Measurements from ENCODE around the gene TMBIM6.

Gene TMBIM6

GRCh38 chr12:49797449-49797776 lies 56.1 kb downstream of the TMBIM6 start:
- no peak overlapping the region for H3K4me3 Mint-ChIP-seq
- no peaks in the 10 kb centered on the region for H3K27me3 Mint-ChIP-seq (ENCODE audit: low read depth)
- no peaks in the 10 kb centered on the region for H3K9me3 Mint-ChIP-seq
- H3K36me3 Mint-ChIP-seq (ENCODE audit: low read depth) = peaks cover 7% of the 10 kb centered on the region
- H3K4me1 Mint-ChIP-seq = peaks cover 5% of the 10 kb centered on the region
- H3K27ac Mint-ChIP-seq = no peak overlapping the region
- TF ChIP-seq CTCF (IDR thresholded peaks at IDR 0.05; ENCODE audit: unreplicated experiment in 3 of 3) = no peak

- Mint-ChIP-seq H3K27ac (no peak overlapping the region), H3K27me3 (ENCODE audit: low read depth) (no peaks in the 10 kb centered on the region), H3K9me3 (no peaks in the 10 kb centered on the region), H3K4me3 (no peak overlapping the region), H3K36me3 (ENCODE audit: low read depth) (peaks cover 11% of the 10 kb centered on the region), H3K4me1 (peaks cover 5% of the 10 kb centered on the region)
- TF ChIP-seq CTCF (IDR thresholded peaks at IDR 0.05; ENCODE audit: unreplicated experiment in 3 of 3) = no peak
Measured at GRCh38 chr12:49798248-49798647, 56.9 kb downstream of the TMBIM6 start.

- H3K27ac Mint-ChIP-seq = peak overlapping the region in 2 of 3 experiments; percentile 11 to 19
- no peak for TF ChIP-seq CTCF (IDR thresholded peaks at IDR 0.05; ENCODE audit: unreplicated experiment in 3 of 3)
- no peaks in the 10 kb centered on the region for H3K9me3 Mint-ChIP-seq
- H3K4me1 Mint-ChIP-seq = peaks cover 5% of the 10 kb centered on the region
- peaks cover 12% of the 10 kb centered on the region for H3K36me3 Mint-ChIP-seq (ENCODE audit: low read depth)
- H3K27me3 Mint-ChIP-seq (ENCODE audit: low read depth) = no peaks in the 10 kb centered on the region
- no peak overlapping the region for H3K4me3 Mint-ChIP-seq
Measured at GRCh38 chr12:49798934-49799333, 57.6 kb downstream of the TMBIM6 start.

- TF ChIP-seq CTCF (IDR thresholded peaks at IDR 0.05; ENCODE audit: unreplicated experiment in 3 of 3) = no peak
- Mint-ChIP-seq H3K27me3 (ENCODE audit: low read depth) (no peaks in the 10 kb centered on the region), H3K4me1 (peaks cover 6% of the 10 kb centered on the region), H3K4me3 (no peak overlapping the region), H3K9me3 (no peaks in the 10 kb centered on the region), H3K36me3 (ENCODE audit: low read depth) (peaks cover 21% of the 10 kb centered on the region), H3K27ac (peak overlapping the region in 1 of 3 experiments; percentile 77)
Measured at GRCh38 chr12:49800421-49801140, 59.2 kb downstream of the TMBIM6 start.

- Mint-ChIP-seq H3K27ac (no peak overlapping the region), H3K9me3 (no peaks in the 10 kb centered on the region), H3K4me3 (no peak overlapping the region), H3K4me1 (peaks cover 14% of the 10 kb centered on the region), H3K36me3 (ENCODE audit: low read depth) (peaks cover 29% of the 10 kb centered on the region), H3K27me3 (ENCODE audit: low read depth) (no peaks in the 10 kb centered on the region)
- no peak for TF ChIP-seq CTCF (IDR thresholded peaks at IDR 0.05; ENCODE audit: unreplicated experiment in 3 of 3)
Measured at GRCh38 chr12:49801141-49802063, 60.0 kb downstream of the TMBIM6 start.

Data from nephron (organoid).